Right forelimb (tissue), 1 donor: ENCODE data around the gene RANBP10.

Experiments used
- DNase-seq: peaks from one replicate; pipeline ENCODE4 v3.0.0-alpha.2; 2018

Gene RANBP10

GRCh38 chr16:67673712-67674580 lies 132.4 kb downstream of the RANBP10 start:
- DNase-seq: no peak
